HPDE6-E6E7 (cell line): ENCODE results near the gene S100A7.

Experiments
- DNase-seq: peaks from one replicate; pipeline ENCODE4 v3.0.0; 2011; ENCODE audit warnings: missing footprints; ENCODE audit errors: extremely low spot score

S100A7 gene

DNA sequence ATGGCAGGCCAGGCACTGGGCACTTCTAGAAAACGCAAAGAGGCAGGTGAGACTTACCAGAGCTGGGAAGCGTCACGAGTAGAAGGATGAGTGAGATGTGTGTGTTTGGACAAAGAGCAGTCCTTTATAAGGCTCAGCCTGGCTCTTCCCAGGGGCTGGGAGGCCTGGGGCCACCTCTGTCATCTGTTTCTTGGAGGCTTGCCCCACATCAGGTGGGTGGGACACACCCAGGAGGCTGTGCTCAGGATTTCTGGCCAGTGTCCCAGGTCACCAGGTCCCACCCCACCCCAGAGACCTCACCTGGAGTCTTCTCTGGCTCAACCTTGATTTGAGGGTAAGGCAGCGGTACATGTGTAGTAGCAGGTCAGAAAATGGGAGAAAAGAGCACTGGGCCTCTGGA lies at the start of gene S100A7:
S100A7 (minus strand) TSS at position 101 of the 400 bp plus-strand sequence. CDS start 1,638 bp downstream, outside the sequence.
- DNase-seq: no peak

- DNase-seq: no peak
These were observed 49.4 kb upstream of the S100A7 start for GRCh38 chr1:153509729-153510354.

DNA sequence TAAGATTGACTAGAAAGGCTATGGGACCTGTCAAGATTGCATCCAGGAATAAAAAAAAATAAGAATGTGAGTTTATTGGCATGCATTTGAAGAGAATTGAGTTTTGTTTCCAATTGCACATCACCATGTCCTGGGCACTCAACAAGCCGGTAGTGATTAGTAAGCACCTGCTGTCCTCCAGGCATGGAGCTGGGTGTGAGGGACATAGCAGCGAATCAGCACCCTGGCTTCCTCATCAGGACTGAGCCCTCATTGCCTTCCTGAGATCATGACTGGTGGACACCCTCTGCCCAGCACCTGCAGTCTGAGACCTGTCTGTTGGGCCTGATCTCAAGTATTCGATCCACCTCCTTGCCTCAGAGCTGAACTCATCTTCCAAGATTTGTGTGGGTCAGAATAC lies 48.6 kb upstream of the S100A7 start:
- DNase-seq: no peak

DNA sequence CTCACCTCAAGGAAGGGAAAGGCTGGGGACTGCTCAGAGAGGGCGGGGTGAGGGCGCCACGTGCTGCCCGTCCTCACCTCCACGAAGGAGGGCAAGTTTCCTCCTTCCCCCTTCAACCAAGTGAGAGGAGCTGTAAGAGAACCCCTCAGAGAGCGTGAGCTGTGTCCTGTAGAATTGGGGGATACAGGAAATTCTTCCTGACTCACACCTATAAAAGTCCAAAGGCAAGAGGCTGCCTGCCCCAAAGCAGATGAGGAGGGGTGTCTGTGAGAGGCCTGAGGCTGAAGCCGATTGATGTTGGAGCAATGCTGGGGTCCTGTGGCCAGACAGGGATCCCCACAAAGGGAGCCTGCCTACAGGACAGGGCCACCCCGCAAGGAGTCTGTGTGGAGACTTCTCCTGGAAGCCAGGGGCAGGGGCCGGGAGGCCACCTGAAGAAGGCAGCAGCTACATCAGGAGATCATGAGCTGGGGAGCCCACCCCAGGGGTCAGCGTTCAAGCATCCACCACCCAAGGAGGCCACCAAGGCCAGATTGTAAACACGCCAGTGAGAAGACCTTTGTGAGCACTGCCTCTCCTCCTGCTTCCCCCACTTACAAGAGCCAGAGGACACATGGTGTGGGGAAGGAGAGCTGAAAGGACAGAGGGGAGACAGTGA lies 47.6 kb upstream of the S100A7 start:
- no peak for DNase-seq

DNA sequence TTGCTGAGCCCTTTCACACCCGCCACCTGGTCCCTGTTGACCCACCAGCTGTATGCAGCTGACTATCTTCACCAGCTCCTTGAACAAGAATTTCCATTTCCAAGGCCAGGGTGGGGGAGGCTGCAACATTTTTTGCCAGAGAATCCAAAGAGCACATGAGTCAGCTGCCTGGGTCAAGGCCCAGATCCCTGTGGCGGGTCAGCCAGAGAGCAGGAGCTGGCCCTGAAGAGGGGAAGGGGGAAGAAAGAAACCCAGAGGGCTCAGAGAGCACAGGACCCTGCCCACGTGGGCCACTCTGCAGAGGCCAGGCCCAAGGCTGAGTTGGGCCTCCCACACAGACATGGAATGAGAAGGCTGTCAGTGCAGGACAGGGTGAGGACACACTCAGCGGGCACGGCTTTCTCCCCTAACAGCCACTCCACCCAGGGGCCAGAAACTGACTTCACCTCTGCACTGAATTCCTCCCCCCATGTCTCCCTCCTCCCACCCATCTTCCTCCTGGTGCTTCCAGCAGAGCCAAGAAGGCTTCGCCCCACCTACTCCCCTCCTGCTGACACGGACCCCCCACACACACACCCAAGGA lies 46.5 kb upstream of the S100A7 start:
- no peak for DNase-seq

DNA sequence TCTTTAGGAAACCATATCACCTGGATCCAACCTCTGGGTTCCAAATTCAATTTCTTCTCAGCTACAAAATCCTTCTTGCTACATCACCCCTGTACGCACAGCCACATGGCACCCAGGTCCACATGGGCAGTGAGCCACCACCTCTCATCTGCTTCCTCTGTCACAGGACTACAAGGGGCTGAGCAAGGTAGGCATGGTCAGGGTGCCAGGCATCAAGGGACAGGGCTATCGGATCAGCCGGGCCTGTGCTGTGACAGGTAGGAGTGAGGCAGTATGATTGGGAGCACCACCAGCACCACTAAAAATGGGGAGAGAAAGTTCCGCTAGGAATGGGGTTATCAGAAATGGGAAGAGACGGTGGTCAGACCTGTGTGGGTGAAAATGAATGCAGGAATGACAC lies 45.9 kb upstream of the S100A7 start:
- DNase-seq: no peak

DNA sequence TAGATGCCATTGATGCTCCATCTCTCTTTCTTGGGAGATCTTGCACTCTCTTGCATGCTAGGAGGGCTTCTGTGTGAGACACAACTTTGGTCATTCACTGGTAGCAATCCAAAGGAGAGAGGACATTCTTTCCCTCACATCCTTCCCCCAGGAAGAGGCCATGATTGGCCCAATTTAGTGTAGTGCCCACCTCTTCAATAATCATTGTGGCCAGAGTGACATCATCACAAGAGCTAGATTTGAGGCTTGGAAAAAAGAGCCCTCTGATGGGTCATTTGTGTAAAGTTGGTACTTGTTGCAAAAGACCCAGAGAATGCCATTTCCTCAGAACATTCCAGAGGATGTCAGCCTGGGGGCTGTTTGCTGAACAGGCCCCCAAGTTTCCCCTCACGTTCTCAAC lies 45.1 kb upstream of the S100A7 start:
- DNase-seq: no peak

GRCh38 chr1:153503766-153504165 lies 43.3 kb upstream of the S100A7 start:
- DNase-seq: no peak

DNA sequence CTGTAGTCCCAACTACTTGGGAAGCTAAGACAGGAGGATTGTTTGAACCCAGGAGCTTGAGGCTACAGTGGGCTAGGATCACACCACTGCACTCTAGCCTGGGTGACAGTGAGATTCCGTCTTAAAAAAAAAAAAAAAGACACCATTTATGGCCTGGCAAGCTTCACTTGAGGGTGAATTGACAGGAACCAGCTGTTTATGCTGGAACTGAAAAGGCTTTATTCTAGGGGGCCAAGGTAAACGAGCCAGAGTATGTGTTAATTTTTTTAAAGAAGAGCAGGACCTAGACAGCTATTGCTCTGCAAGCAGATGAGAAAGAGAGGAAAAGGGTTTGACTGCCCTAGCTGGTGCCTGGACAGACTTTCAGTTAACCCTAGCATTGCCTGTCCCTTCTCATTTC lies 38.3 kb upstream of the S100A7 start:
- DNase-seq: no peak

- DNase-seq: no peak
These were observed 35.1 kb upstream of the S100A7 start for GRCh38 chr1:153495536-153495935.

- DNase-seq: no peak
These were observed 34.6 kb upstream of the S100A7 start for GRCh38 chr1:153494976-153495535.

- DNase-seq: peak; percentile 64
These were observed 33.0 kb upstream of the S100A7 start for GRCh38 chr1:153493343-153493960.

GRCh38 chr1:153490272-153491051 lies 30.0 kb upstream of the S100A7 start:
- DNase-seq: peak; percentile 89

DNA sequence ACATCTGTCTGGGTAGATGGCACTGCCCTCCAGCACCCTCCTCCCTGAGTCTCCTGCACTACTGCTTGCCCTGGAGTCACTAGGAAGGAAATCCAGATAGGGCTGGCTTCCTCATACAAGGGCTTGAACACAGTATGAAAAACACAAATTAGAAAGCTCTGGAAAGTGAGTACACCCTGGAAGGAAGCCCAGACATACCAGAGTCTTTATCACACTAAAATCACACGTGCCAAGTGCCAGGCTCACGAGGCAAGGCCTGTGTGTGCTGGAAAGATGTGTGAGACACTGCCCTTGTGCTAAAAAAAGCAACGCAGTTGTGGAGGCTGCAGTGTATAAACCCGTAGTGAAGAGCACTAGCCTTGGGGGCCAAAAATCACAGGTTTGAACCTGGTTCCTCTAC lies 28.3 kb upstream of the S100A7 start:
- DNase-seq: no peak

DNA sequence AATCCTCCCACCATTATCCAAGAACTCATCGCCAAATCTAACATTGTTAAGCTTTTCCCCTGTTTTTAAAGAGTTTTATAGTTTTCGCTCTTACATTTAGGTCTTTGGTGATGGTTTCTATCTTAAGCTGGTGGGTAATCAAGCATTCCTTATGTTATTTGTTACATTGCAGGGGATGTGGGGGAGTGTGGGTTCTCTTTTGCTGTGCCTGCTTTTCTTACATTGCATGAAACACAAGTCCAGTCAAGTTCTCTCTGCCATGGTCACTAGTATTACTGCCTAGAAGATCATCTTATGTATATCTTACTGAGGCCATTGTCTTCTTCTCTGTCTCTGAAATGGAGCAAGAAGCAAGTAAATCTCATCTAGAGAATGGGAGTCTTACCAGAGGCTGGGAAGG lies 27.3 kb upstream of the S100A7 start:
- DNase-seq: no peak

DNA sequence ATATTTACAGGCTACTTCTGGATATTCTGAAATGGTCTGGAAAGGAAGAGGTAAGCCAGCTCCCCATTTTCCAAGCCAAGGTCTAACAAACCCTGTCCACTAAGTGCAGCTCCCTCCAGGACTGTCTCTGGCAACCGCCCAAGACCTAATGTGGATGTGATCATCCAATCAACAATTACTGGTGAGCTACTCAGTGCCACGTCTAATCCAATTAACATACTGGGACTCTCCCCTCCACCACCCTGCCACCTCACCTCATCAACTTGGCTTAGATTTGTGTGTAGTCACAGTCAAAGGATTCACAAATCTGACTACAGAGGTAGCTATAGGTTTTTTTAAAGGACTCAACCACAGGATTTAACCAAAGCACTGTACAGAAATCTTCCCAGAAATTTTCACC lies 25.4 kb upstream of the S100A7 start:
- no peak for DNase-seq

DNA sequence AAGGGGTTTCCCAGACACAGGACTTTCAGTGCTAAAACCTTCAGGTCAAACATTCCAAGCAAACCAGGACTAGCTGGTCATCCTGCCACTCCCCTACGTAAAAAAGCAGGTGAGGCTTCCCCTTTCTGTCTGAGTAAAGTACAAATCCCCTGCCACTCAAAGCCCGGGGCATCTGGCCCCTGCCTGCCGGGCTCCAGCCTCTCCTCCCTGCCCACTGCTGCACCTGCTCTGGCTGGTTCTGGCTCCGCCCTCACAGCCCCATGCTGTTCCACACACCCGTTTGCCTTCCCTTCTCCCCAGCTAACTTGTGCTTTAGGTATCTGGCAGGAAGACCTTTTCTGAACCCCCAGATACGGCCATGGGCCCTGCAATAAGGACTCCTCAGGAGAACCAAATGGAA lies 23.3 kb upstream of the S100A7 start:
- DNase-seq: peak; percentile 23

DNA sequence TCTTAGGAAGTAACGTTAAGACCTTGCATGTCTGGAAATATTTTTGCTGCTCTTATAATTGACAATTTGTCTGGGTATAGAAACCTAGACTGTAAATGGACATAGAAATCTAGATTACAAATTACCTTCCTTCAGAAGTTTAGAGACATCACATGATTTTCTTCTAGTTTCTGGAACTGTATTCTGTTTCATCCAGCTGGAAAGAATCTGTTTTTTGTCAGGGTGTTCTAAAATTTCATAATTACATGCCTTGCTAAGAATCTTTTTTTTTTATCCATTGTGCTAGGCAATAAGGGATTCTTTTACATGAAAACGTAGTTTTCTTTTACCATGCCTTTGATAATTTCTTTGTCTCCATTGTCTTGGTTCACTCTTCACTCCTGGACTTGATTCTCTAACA lies 20.7 kb upstream of the S100A7 start:
- DNase-seq: no peak

- no peak for DNase-seq
These were observed 18.5 kb upstream of the S100A7 start for GRCh38 chr1:153478692-153479618.

GRCh38 chr1:153478047-153478691 lies 17.7 kb upstream of the S100A7 start:
- DNase-seq: no peak
